IPS DF 4.7 (cell line): Measurements from ENCODE around the gene WDR7.
A peak's percentile ranks its signal among the peaks of the same experiment; 100 is the strongest.

ENCODE experiments used
- DNase-seq: peaks from one replicate; pipeline ENCODE4 v3.0.0-alpha.2; 2013; ENCODE audit warnings: low spot score; ENCODE audit errors: extremely low read depth

Gene WDR7

GRCh38 chr18:56721491-56721890, 70.3 kb downstream of the WDR7 start:
- no peak for DNase-seq

GRCh38 chr18:56722518-56722917, 71.4 kb downstream of the WDR7 start:
- DNase-seq, result no peak

GRCh38 chr18:56723068-56723467, 71.9 kb downstream of the WDR7 start:
- no peak for DNase-seq

DNA sequence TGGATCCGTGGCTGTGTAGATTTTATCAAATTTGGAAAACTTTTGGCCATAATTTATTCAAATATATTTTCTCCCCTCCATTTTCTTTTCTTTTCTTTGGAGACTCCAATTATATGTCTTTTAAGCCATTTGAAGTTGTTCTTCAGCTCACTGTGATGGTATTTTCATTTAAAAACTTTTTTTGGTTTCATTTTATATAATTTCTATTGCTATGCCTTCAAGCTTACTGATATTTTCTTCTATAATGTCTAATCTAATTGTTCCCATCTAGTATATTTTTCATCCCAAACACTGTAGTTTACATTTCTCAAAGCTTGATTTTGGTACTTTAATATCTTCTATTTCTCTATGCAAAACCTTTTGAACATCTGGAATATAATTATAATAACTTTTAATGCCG, 72.5 kb downstream of the WDR7 start:
- DNase-seq, result no peak

DNA sequence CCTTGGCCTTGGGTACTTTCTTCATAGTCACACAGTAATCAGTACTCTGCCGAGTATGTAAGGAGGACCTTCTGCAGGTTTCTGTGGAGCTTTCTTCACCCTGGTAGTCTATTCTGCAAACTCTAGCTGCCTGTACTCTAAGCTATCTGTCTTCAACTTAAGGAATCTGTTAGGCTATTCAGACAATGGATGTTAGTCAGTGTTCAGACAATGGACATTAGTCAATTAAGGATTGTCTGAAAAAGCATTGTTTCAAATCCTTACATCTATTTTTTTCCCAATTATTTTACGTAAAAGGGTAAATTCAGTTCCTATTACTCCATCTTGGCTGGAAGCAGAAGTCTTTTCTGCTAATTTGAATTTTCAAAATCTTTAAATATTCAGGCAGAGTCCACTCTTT, 75.7 kb downstream of the WDR7 start:
- no peak for DNase-seq

DNA sequence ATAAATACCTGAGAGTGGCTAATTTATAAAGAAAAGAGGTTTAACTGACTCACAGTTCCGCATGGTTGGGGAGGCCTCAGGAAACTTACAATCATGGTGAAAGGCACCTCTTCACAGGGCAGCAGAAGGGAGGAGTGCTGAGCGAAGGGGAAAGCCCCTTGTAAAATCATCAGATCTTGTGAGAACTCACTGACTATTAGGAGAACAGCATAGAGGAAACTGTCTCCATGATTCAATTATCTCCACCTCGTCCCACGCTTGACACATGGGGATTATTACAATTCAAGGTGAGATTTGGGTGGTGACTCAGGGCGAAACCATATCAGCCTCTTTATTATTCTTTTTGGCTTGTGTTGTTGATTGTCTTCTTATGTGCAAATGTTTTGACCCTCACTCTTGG, 76.2 kb downstream of the WDR7 start:
- no peak for DNase-seq

GRCh38 chr18:56728741-56729140, 77.6 kb downstream of the WDR7 start:
- no peak for DNase-seq

DNA sequence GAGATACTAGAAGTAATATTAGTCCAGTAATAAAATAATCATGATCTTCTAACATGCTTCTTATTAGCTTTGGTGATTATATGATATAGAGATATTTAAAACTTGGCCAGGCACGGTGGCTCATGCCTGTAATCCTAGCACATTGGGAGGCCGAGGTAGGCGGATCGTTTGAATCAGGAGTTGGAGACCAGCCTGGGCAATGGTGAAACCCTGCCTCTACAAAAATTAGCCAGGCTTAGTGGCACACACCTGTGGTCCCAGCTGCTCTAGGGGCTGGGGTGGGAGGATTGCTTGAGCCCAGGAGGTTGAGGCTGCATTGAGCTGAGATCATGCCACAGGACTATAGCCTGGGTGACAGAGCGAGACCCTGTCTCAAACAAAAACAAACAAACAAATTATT, 87.0 kb downstream of the WDR7 start:
- DNase-seq, result no peak

DNA sequence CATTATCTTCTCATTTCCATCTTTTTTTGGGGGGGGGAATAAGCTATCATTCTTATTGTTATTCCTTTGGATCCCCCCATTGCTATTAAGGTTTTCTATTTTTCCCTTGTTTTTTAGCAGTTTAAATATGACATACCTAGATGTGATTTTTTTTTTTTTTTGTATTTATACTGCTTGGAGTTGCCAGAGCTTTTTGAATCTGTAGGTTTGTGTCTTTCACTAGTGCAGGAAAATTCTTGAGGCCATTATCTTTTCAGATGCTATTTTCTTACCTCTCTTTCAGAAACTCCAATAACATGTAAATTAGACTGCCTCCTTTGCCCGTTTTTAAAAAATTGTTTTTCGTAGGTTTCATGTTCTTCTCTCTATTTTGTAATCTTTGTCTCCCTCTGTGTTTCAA, 88.6 kb downstream of the WDR7 start:
- DNase-seq, result no peak

- no peak for DNase-seq
Observed at GRCh38 chr18:56740645-56741044, 89.5 kb downstream of the WDR7 start.

DNA sequence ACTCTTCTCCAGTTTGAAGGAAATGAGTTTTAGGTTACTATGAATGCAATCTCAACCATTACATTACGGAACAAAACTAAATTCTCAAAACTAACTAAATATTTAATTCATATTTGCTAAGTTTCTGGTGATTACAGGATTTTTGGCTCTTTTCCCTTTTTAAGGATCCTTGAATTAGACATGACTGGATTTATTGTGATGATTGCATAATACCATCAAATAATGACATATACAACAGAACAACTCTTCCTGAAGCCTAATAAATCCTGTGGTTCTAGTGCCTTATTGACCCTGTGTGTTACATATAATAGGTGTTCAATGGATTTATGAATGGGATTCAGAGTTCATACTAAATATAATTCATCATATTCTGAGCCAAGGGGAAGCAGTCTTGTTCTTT, 90.5 kb downstream of the WDR7 start:
- no peak for DNase-seq

GRCh38 chr18:56743115-56743514, 92.0 kb downstream of the WDR7 start:
- DNase-seq, result no peak

GRCh38 chr18:56747032-56747658, 96.0 kb downstream of the WDR7 start:
- DNase-seq, result no peak

GRCh38 chr18:56747857-56748256, 96.7 kb downstream of the WDR7 start:
- DNase-seq, result no peak

- DNase-seq, result no peak
Observed at GRCh38 chr18:56748698-56749268, 97.6 kb downstream of the WDR7 start.

- no peak for DNase-seq
Observed at GRCh38 chr18:56756966-56757365, 105.8 kb downstream of the WDR7 start.

DNA sequence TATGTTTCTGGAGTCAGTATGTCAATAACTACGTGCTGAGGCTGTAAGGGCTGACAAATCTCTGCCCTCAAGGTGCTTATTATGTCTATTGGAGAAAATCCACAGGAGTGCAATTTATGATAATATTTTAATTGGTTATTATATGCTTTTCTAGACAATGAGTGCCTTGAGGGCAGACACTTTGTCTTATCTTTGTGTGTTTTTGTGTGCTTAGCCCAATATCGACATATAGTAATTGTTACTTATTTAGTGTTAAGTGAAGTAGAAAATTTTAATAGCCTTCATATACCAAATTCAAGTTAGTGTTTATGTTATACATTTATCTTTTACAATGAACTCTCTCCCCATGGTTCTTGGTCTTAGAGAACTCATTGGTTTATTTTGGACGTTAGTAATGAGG, 118.9 kb downstream of the WDR7 start:
- no peak for DNase-seq

DNA sequence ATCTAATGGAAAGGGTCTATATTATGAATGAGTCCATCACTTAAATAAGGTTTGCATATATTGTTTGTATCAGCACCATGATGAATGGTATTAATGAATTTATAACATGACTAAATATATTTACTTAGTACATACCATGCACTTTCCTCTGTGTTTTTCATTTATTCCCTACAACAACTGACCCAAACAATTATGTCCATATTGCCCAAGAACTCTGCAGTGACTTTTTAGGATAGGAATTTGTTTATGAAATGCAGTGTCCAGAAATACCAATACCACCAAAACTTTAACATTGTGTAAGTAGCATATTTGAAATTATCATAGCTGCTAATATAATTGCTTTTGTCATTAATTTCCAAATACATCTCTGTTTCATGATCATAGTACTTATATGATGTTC, 119.7 kb downstream of the WDR7 start:
- no peak for DNase-seq

- no peak for DNase-seq
Observed at GRCh38 chr18:56775701-56776100, 124.5 kb downstream of the WDR7 start.

- DNase-seq, result no peak
Observed at GRCh38 chr18:56787390-56787789, 136.2 kb downstream of the WDR7 start.

DNA sequence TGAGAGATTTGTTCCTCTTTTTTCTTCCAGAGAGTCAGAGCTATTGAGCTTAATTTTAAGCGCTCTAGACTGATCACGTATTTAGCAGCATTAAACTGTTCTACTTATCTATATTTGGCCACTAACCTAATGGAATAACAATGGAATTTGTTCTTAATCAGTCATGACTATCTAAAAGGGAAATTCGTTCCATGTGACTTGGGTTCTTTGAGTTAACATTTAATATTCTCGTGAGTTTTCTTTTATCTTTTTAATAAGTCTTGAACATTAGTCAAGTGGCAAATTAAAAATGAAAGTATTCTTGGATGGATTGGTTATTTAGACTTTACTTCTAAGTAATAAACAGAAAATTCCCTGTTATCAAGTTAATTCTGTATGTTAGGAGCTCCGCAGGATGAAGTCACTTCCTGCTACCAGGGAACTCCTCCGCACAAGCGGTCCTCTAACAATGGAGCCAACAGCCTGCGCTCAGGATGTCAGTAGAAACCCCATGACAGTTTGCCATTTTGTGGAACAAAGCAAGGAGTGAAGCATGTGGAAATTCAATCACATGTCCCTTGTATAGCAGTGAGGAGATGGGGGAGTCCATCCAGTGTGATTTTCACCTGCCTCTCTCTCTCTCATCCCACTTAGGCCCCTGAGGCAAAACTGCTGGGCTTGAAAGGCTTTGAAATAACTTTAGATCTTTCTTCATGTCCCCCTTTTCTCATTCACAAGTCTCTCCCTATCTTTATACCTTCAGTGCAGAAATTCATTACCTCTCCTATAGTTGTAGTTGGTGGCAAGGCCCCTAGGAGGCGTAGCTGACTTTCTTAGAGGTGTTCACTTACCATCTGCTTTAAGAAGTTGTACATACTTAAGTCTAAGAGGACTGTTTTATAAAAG, 138.1 kb downstream of the WDR7 start:
- DNase-seq, result peak; percentile 49

DNA sequence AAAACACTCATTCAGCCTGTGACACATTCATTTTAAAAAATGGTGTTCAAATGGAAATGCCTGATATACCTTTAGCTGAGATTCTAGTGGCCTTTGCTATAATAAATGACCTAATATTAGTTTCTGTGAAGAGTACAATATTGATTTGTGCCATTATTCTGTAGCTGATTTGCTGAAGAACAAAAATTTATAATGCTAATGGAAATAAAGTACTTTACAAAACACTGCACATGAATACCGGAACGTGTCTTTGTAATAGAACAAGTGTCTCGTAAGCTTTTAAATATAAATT, 138.7 kb downstream of the WDR7 start:
- no peak for DNase-seq

DNA sequence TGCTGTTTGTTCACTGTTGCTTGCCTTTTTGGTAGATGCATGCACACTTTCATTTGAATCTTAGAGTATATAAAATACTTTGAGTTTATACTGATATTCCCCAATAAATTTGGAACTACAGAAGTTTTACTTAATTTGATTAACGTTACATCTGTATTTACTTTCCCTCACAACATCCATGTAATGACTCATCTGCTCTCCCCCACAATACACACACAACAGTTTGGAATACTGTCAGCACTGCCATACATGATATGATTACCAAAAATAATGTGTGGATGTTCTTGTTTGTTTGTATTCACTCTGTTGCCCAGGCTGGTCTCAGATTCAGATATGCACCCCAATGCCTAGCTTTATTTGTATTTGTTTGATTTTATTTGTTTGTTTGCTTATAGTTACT, 144.2 kb downstream of the WDR7 start:
- no peak for DNase-seq
